ENCODE results near the gene FUS.

DNA sequence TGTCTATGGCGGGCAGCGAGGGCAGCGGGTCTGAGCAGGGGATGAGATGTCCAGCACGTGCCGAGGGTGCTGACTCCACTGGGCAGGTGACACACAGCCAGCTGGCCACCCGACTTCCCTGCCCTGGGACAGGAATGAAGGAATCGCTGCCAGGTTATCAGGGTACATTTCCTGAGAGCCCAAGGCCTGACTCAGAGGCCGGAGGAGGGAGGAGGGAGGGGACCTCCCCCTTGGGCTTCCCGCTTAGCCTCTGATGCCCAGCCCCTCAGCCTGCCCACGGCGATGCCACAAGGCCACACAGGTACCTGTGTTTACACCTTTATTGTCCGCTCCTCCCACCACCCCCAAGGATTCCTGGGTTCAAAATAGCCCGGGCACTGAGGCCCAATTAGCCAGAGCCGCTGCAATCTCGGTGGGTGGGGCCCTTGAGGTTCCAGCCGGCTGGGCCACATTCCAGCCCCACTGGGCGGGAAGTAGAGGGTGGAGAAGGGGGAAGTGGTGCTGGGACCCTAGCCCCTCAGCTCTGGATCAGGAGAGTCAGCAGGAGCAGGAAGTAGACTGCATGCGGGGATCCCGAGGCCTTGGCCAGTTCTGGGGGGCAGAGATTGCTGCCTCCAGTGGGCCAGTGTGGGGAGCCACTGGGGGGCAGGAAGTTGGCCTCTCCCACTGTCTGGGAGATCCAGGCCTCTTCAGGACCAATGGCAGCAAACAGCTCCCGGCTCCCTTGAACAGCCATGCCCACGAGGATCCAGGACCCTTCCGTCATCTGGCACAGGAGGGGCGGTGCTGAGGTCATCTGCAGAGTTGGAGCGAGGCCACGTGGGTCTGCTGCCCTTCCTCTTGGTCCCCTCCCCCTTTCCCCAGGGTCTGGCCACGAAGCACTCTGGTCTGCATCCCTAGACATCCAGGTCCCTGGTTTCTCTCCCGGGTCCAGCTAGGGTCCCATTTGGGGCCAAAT lies 41.0 kb upstream of the FUS start:
- TF ChIP-seq, protein P1, sequence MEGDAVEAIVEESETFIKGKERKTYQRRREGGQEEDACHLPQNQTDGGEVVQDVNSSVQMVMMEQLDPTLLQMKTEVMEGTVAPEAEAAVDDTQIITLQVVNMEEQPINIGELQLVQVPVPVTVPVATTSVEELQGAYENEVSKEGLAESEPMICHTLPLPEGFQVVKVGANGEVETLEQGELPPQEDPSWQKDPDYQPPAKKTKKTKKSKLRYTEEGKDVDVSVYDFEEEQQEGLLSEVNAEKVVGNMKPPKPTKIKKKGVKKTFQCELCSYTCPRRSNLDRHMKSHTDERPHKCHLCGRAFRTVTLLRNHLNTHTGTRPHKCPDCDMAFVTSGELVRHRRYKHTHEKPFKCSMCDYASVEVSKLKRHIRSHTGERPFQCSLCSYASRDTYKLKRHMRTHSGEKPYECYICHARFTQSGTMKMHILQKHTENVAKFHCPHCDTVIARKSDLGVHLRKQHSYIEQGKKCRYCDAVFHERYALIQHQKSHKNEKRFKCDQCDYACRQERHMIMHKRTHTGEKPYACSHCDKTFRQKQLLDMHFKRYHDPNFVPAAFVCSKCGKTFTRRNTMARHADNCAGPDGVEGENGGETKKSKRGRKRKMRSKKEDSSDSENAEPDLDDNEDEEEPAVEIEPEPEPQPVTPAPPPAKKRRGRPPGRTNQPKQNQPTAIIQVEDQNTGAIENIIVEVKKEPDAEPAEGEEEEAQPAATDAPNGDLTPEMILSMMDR (IDR thresholded peaks at IDR 0.05; ENCODE audit: insufficient read depth, low read length), result no peak
- TF ChIP-seq GABPA (IDR thresholded peaks at IDR 0.05; ENCODE audit: low read depth), result no peak
- no peak for TF ChIP-seq POLR2AphosphoS5 (IDR thresholded peaks at IDR 0.05; ENCODE audit: low read depth)
- TF ChIP-seq, protein P2, sequence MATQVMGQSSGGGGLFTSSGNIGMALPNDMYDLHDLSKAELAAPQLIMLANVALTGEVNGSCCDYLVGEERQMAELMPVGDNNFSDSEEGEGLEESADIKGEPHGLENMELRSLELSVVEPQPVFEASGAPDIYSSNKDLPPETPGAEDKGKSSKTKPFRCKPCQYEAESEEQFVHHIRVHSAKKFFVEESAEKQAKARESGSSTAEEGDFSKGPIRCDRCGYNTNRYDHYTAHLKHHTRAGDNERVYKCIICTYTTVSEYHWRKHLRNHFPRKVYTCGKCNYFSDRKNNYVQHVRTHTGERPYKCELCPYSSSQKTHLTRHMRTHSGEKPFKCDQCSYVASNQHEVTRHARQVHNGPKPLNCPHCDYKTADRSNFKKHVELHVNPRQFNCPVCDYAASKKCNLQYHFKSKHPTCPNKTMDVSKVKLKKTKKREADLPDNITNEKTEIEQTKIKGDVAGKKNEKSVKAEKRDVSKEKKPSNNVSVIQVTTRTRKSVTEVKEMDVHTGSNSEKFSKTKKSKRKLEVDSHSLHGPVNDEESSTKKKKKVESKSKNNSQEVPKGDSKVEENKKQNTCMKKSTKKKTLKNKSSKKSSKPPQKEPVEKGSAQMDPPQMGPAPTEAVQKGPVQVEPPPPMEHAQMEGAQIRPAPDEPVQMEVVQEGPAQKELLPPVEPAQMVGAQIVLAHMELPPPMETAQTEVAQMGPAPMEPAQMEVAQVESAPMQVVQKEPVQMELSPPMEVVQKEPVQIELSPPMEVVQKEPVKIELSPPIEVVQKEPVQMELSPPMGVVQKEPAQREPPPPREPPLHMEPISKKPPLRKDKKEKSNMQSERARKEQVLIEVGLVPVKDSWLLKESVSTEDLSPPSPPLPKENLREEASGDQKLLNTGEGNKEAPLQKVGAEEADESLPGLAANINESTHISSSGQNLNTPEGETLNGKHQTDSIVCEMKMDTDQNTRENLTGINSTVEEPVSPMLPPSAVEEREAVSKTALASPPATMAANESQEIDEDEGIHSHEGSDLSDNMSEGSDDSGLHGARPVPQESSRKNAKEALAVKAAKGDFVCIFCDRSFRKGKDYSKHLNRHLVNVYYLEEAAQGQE (IDR thresholded peaks at IDR 0.05; ENCODE audit: insufficient replicate concordance, low read depth), result no peak
- no peak for TF ChIP-seq SPI1 (IDR thresholded peaks at IDR 0.05; ENCODE audit: borderline replicate concordance, low read depth)
